Left lobe of liver (tissue), 2 donors: Measurements from ENCODE around the gene RASSF10. TPM values are rescaled to one million over a fixed set of nuclear protein-coding genes. Genes with fewer than 3 reads are reported as not detected.
"Not testable (repeated sequence)": the region's sequence is repeated elsewhere in the genome, so short reads cannot be mapped to it uniquely, and the experiment has no call there.

Experiments
- ATAC-seq: fragments of 200-7000 bp; cut with Tn5 transposase; one replicate; pipeline ENCODE4 v1.9.1; 2020; ENCODE audit warnings: mild to moderate bottlenecking, moderate library complexity
- DNase-seq: peaks from one replicate; pipeline ENCODE4 v3.0.0-alpha.2; 2020; ENCODE audit warnings: low spot score
- total RNA-seq: library from RNA; stranded (reverse); gene quantifications from one replicate; pipeline ENCODE4 v1.2.1, GENCODE V29; 2021
- donor health status: DM: no; HTN: no; CAD: no; lungs with moderate emphysema.
- donor health status: DM: no; HTN: yes; CAD: no.

The RASSF10 gene
- total RNA-seq, 1 donor from 2014 or later: not detected

- ATAC-seq (no peak), DNase-seq (no peak)
Observed at GRCh38 chr11:13019313-13019712, 10.2 kb downstream of the RASSF10 start.

GRCh38 chr11:13023423-13023822 lies 14.3 kb downstream of the RASSF10 start:
- no peak for DNase-seq
- ATAC-seq: peak; percentile 89

- DNase-seq: no peak
- no peak for ATAC-seq
Observed at GRCh38 chr11:13026722-13027121, 17.6 kb downstream of the RASSF10 start.

GRCh38 chr11:13028322-13028721 lies 19.2 kb downstream of the RASSF10 start:
- ATAC-seq (no peak), DNase-seq (no peak)

- ATAC-seq (no peak), DNase-seq (no peak)
Observed at GRCh38 chr11:13029872-13030271, 20.8 kb downstream of the RASSF10 start.

GRCh38 chr11:13030857-13031256 lies 21.7 kb downstream of the RASSF10 start:
- no peak for DNase-seq
- ATAC-seq: peak; percentile 29

GRCh38 chr11:13031349-13031748 lies 22.2 kb downstream of the RASSF10 start:
- ATAC-seq (no peak), DNase-seq (no peak)

GRCh38 chr11:13033760-13034533 lies 24.8 kb downstream of the RASSF10 start:
- DNase-seq: no peak
- no peak for ATAC-seq

GRCh38 chr11:13035711-13036110 lies 26.6 kb downstream of the RASSF10 start:
- no peak for DNase-seq

GRCh38 chr11:13036235-13036634 lies 27.1 kb downstream of the RASSF10 start:
- no peak for DNase-seq
- ATAC-seq: no peak

More at GRCh38 chr11:13035711-13036110, 26.6 kb downstream of the RASSF10 start:
- ATAC-seq: no peak

GRCh38 chr11:13038366-13038765 lies 29.2 kb downstream of the RASSF10 start:
- DNase-seq (no peak), ATAC-seq (no peak)

- no peak for DNase-seq
- ATAC-seq: no peak
Observed at GRCh38 chr11:13039126-13039525, 30.0 kb downstream of the RASSF10 start.

GRCh38 chr11:13040969-13041561 lies 31.9 kb downstream of the RASSF10 start:
- no peak for ATAC-seq

GRCh38 chr11:13042873-13043342 lies 33.8 kb downstream of the RASSF10 start:
- DNase-seq: no peak
- ATAC-seq: no peak

More at GRCh38 chr11:13040969-13041561, 31.9 kb downstream of the RASSF10 start:
- no peak for DNase-seq

- no peak for DNase-seq
- ATAC-seq: no peak
Observed at GRCh38 chr11:13043912-13044628, 35.0 kb downstream of the RASSF10 start.

GRCh38 chr11:13045089-13045488 lies 36.0 kb downstream of the RASSF10 start:
- DNase-seq, ATAC-seq: not testable (repeated sequence)

GRCh38 chr11:13045734-13046133 lies 36.6 kb downstream of the RASSF10 start:
- ATAC-seq (no peak), DNase-seq (no peak)

GRCh38 chr11:13046637-13047570 lies 37.8 kb downstream of the RASSF10 start:
- ATAC-seq (no peak), DNase-seq (no peak)

- ATAC-seq: no peak
- DNase-seq: no peak
Observed at GRCh38 chr11:13047884-13048283, 38.8 kb downstream of the RASSF10 start.

- ATAC-seq (no peak), DNase-seq (no peak)
Observed at GRCh38 chr11:13051257-13051656, 42.1 kb downstream of the RASSF10 start.
